Measurements from ENCODE around the gene A4GNT.
"Not testable (repeated sequence)": the region's sequence is repeated elsewhere in the genome, so short reads cannot be mapped to it uniquely, and the experiment has no call there.

A4GNT gene

GRCh38 chr3:138124706-138125355 lies 7.4 kb downstream of the A4GNT start:
- DNase-seq = peak in 1 of 42 donors; percentile 22
- intact Hi-C loops (cut with DNase I) = no loop called here

GRCh38 chr3:138124188-138124587 lies 8.0 kb downstream of the A4GNT start:
- DNase-seq = peak in 1 of 42 donors; percentile 40
- intact Hi-C loops (cut with DNase I) = no loop called here

GRCh38 chr3:138119423-138119766 lies 12.8 kb downstream of the A4GNT start:
- intact Hi-C loops (cut with DNase I) = loop anchor here (5.0 kb wide), 1 partner anchor 52 kb away; no protein-coding TSS in a partner anchor
- peak in 1 of 42 donors; percentile 17 for DNase-seq

GRCh38 chr3:138118612-138119422 lies 13.4 kb downstream of the A4GNT start:
- peak; percentile 30 to 90 (median 77) for DNase-seq
- intact Hi-C loops (cut with DNase I) = loop anchor here (5.0 kb wide), 1 partner anchor 52 kb away; no protein-coding TSS in a partner anchor

GRCh38 chr3:138114988-138115971 lies 16.9 kb downstream of the A4GNT start, which contains the start of gene DZIP1L:
Gene DZIP1L (minus strand): TSS chr3:138115608. CDS start chr3:138103971, 11,637 bp downstream.
- intact Hi-C loops (cut with DNase I) = loop anchor here (5.0 kb wide), 1 partner anchor 48 kb away; no protein-coding TSS in a partner anchor
- peak in 40 of 42 donors; percentile 27 to 76 (median 50) for DNase-seq

- intact Hi-C loops (cut with DNase I) = no loop called here
- DNase-seq = peak in 1 of 42 donors; percentile 43
Observed at GRCh38 chr3:138114431-138114918, 17.7 kb downstream of the A4GNT start.

GRCh38 chr3:138113326-138113725 lies 18.9 kb downstream of the A4GNT start:
- DNase-seq = peak in 1 of 42 donors; percentile 8
- intact Hi-C loops (cut with DNase I) = no loop called here

GRCh38 chr3:138112362-138112761 lies 19.8 kb downstream of the A4GNT start:
- peak in 1 of 42 donors; percentile 20 for DNase-seq
- intact Hi-C loops (cut with DNase I) = no loop called here

- DNase-seq = no peak
- intact Hi-C loops (cut with DNase I) = no loop called here
Observed at GRCh38 chr3:138105598-138105997, 26.6 kb downstream of the A4GNT start.

GRCh38 chr3:138103466-138103865 lies 28.7 kb downstream of the A4GNT start:
- no peak for DNase-seq
- intact Hi-C loops (cut with DNase I) = no loop called here

- intact Hi-C loops (cut with DNase I); DNase-seq: not testable (repeated sequence)
Observed at GRCh38 chr3:138101351-138101940, 30.7 kb downstream of the A4GNT start.

GRCh38 chr3:138099417-138099816 lies 32.8 kb downstream of the A4GNT start:
- DNase-seq = no peak
- intact Hi-C loops (cut with DNase I) = no loop called here

GRCh38 chr3:138097192-138098172 lies 34.7 kb downstream of the A4GNT start:
- intact Hi-C loops (cut with DNase I) = no loop called here
- no peak for DNase-seq

- intact Hi-C loops (cut with DNase I) = no loop called here
- DNase-seq = no peak
Observed at GRCh38 chr3:138093721-138094120, 38.5 kb downstream of the A4GNT start.

GRCh38 chr3:138092023-138092422 lies 40.2 kb downstream of the A4GNT start:
- no peak for DNase-seq
- intact Hi-C loops (cut with DNase I) = no loop called here

GRCh38 chr3:138089091-138089490 lies 43.1 kb downstream of the A4GNT start:
- intact Hi-C loops (cut with DNase I) = no loop called here
- DNase-seq = no peak

- intact Hi-C loops (cut with DNase I); DNase-seq: not testable (repeated sequence)
Observed at GRCh38 chr3:138085745-138086144, 46.4 kb downstream of the A4GNT start.
